ENCODE data around the gene MAP7D3.
"Not testable (repeated sequence)": the region's sequence is repeated elsewhere in the genome, so short reads cannot be mapped to it uniquely, and the experiment has no call there.

Gene MAP7D3

GRCh38 chrX:136250191-136251040, 784 bp downstream of the MAP7D3 start:
- peak; percentile 50 for DNase-seq (ENCODE audit: low read depth)

GRCh38 chrX:136246201-136246600, 5.0 kb downstream of the MAP7D3 start:
- no peak for DNase-seq (ENCODE audit: low read depth)

- not testable (repeated sequence) for DNase-seq (ENCODE audit: low read depth)
Observed at GRCh38 chrX:136237849-136238248, 13.4 kb downstream of the MAP7D3 start.

- DNase-seq (ENCODE audit: low read depth), result no peak
Observed at GRCh38 chrX:136237074-136237473, 14.1 kb downstream of the MAP7D3 start.

GRCh38 chrX:136228839-136229207, 22.4 kb downstream of the MAP7D3 start:
- DNase-seq (ENCODE audit: low read depth), result no peak

- DNase-seq (ENCODE audit: low read depth), result no peak
Observed at GRCh38 chrX:136227948-136228838, 23.0 kb downstream of the MAP7D3 start.

GRCh38 chrX:136227074-136227473, 24.1 kb downstream of the MAP7D3 start:
- no peak for DNase-seq (ENCODE audit: low read depth)

GRCh38 chrX:136221851-136222513, 29.2 kb downstream of the MAP7D3 start:
- DNase-seq (ENCODE audit: low read depth), result no peak

GRCh38 chrX:136220951-136221350, 30.2 kb downstream of the MAP7D3 start:
- no peak for DNase-seq (ENCODE audit: low read depth)

- no peak for DNase-seq (ENCODE audit: low read depth)
Observed at GRCh38 chrX:136220540-136220939, 30.7 kb downstream of the MAP7D3 start.

- DNase-seq (ENCODE audit: low read depth), result no peak
Observed at GRCh38 chrX:136219893-136220292, 31.3 kb downstream of the MAP7D3 start.

- no peak for DNase-seq (ENCODE audit: low read depth)
Observed at GRCh38 chrX:136215559-136215958, 35.6 kb downstream of the MAP7D3 start.

- no peak for DNase-seq (ENCODE audit: low read depth)
Observed at GRCh38 chrX:136214551-136214950, 36.6 kb downstream of the MAP7D3 start.

- no peak for DNase-seq (ENCODE audit: low read depth)
Observed at GRCh38 chrX:136212557-136213111, 38.6 kb downstream of the MAP7D3 start.

GRCh38 chrX:136211766-136212556, 39.2 kb downstream of the MAP7D3 start:
- no peak for DNase-seq (ENCODE audit: low read depth)

- DNase-seq (ENCODE audit: low read depth), result no peak
Observed at GRCh38 chrX:136210806-136211205, 40.4 kb downstream of the MAP7D3 start.

GRCh38 chrX:136210243-136210642, 41.0 kb downstream of the MAP7D3 start:
- no peak for DNase-seq (ENCODE audit: low read depth)

GRCh38 chrX:136209751-136210150, 41.4 kb downstream of the MAP7D3 start:
- no peak for DNase-seq (ENCODE audit: low read depth)

GRCh38 chrX:136209016-136209738, 42.0 kb downstream of the MAP7D3 start:
- DNase-seq (ENCODE audit: low read depth), result peak; percentile 14

GRCh38 chrX:136207546-136207945, 43.7 kb downstream of the MAP7D3 start:
- no peak for DNase-seq (ENCODE audit: low read depth)

GRCh38 chrX:136206916-136207315, 44.3 kb downstream of the MAP7D3 start:
- DNase-seq (ENCODE audit: low read depth), result no peak
